RWPE2 (cell line): ENCODE data around the gene FIZ1.
A peak's percentile ranks its signal among the peaks of the same experiment; 100 is the strongest.

ENCODE experiments used
- ATAC-seq: fragments of 200-7000 bp; cut with Tn5 transposase; 3 replicates; pipeline ENCODE4 v1.9.1; 2021; ENCODE audit warnings: low read depth
- DNase-seq: peaks from one replicate; pipeline ENCODE4 v3.0.0-alpha.2; 2020; ENCODE audit warnings: low spot score
- H3K27ac ChIP-seq: fragments of 450-650 bp; 2 replicates; pipeline ENCODE4 v1.5.1; 2017; ENCODE audit warnings: mild to moderate bottlenecking; ENCODE audit not compliant: poor library complexity, severe bottlenecking
- H3K27me3 ChIP-seq: fragments of 250-450 bp; sonication (Bioruptor Pico); 2 replicates; pipeline ENCODE4 v1.5.1; 2021; ENCODE audit warnings: mild to moderate bottlenecking, moderate library complexity; ENCODE audit not compliant: insufficient read depth, poor library complexity, severe bottlenecking
- H3K36me3 ChIP-seq: fragments of 250-450 bp; sonication (Bioruptor Pico); 2 replicates; pipeline ENCODE4 v1.5.1; 2020; ENCODE audit warnings: low read depth, mild to moderate bottlenecking, moderate library complexity
- H3K4me1 ChIP-seq: fragments of 250-450 bp; sonication (Bioruptor Pico); 2 replicates; pipeline ENCODE4 v1.5.1; 2021; ENCODE audit warnings: mild to moderate bottlenecking, moderate library complexity; ENCODE audit not compliant: insufficient read depth, poor library complexity, severe bottlenecking
- H3K4me3 ChIP-seq: fragments of 250-450 bp; sonication (Bioruptor Pico); 2 replicates; pipeline ENCODE4 v1.5.1; 2021; ENCODE audit warnings: mild to moderate bottlenecking, moderate library complexity; ENCODE audit not compliant: severe bottlenecking
- H3K9me3 ChIP-seq: fragments of 250-450 bp; sonication (Bioruptor Pico); 2 replicates; pipeline ENCODE4 v1.5.1; 2021; ENCODE audit warnings: mild to moderate bottlenecking, moderate library complexity; ENCODE audit not compliant: severe bottlenecking
- CTCF ChIP-seq: fragments of 450-650 bp; IDR thresholded peaks from one replicate; pipeline ENCODE4 v1.5.1; 2017; ENCODE audit warnings: mild to moderate bottlenecking, moderate library complexity; ENCODE audit not compliant: poor library complexity, severe bottlenecking

The FIZ1 gene

GRCh38 chr19:55599842-55600661 lies 735 bp upstream of the FIZ1 start, which contains the start of gene ZNF524:
ZNF524 (plus strand) TSS chr19:55600288; CDS start chr19:55602113, 1,825 bp downstream.
- Histone ChIP-seq H3K36me3 (peaks cover 21% of the 10 kb centered on the region), H3K4me3 (peak within 1 kb of the TSS; percentile 67), H3K4me1 (peaks cover 9% of the 10 kb centered on the region), H3K27ac (peak within 1 kb of the TSS; percentile 83), H3K27me3 (no peaks in the 10 kb centered on the region), H3K9me3 (no peaks in the 10 kb centered on the region)
- no peak for TF ChIP-seq CTCF
- ATAC-seq (peak; percentile 59), DNase-seq (no peak)

GRCh38 chr19:55598719-55599467 lies 424 bp downstream of the FIZ1 start:
- TF ChIP-seq CTCF = no peak
- H3K27ac ChIP-seq = peak overlapping the region; percentile 83
- peak overlapping the region; percentile 67 for H3K4me3 ChIP-seq
- DNase-seq (peak; percentile 88), ATAC-seq (peak; percentile 63)
- H3K4me1 ChIP-seq = peaks cover 9% of the 10 kb centered on the region
- H3K9me3 ChIP-seq = no peaks in the 10 kb centered on the region
- H3K36me3 ChIP-seq = peaks cover 24% of the 10 kb centered on the region
- H3K27me3 ChIP-seq = no peaks in the 10 kb centered on the region

GRCh38 chr19:55598034-55598433 lies 1.3 kb downstream of the FIZ1 start:
- no peak for ATAC-seq
- Histone ChIP-seq H3K4me1 (peaks cover 9% of the 10 kb centered on the region), H3K4me3 (no peak overlapping the region), H3K9me3 (no peaks in the 10 kb centered on the region), H3K27ac (no peak overlapping the region), H3K27me3 (no peaks in the 10 kb centered on the region), H3K36me3 (peaks cover 24% of the 10 kb centered on the region)
- DNase-seq = no peak
- no peak for TF ChIP-seq CTCF

GRCh38 chr19:55597501-55597921 lies 1.8 kb downstream of the FIZ1 start:
- no peak for ATAC-seq
- DNase-seq = no peak
- Histone ChIP-seq H3K9me3 (no peaks in the 10 kb centered on the region), H3K4me1 (peaks cover 9% of the 10 kb centered on the region), H3K4me3 (no peak overlapping the region), H3K27me3 (no peaks in the 10 kb centered on the region), H3K36me3 (peaks cover 24% of the 10 kb centered on the region), H3K27ac (no peak overlapping the region)
- no peak for TF ChIP-seq CTCF
